Measurements from ENCODE around the gene DCST1.

GRCh38 chr1:155000726-155001424, 32.7 kb upstream of the DCST1 start:
- no peak; a peak in 3 of 5 replicates for TF ChIP-seq RAD21 (conservative IDR thresholded peaks at IDR 0.05 in 1 of 2, IDR thresholded peaks at IDR 0.05 in 1 of 2)
- peak; percentile 66 to 89 for TF ChIP-seq JUN (IDR thresholded peaks at IDR 0.05)
- TF ChIP-seq CTCF (IDR thresholded peaks at IDR 0.05): no peak
- no peak; the same call in none of the 2 replicates for TF ChIP-seq POLR2A (IDR thresholded peaks at IDR 0.05; ENCODE audit: low read length)
- TF ChIP-seq ZSCAN20 (CRISPR knock-in tag; IDR thresholded peaks at IDR 0.05): no peak

All from A549 (cell line).